GM23338 (cell line): ENCODE data around the gene SHPK. TPM values are rescaled to one million over a fixed set of nuclear protein-coding genes. Genes with fewer than 3 reads are reported as not detected.

ENCODE experiments used
- ATAC-seq: fragments of 200-7000 bp; cut with Tn5 transposase; 3 replicates; pipeline ENCODE4 v1.9.1; 2020
- DNase-seq: peaks from one replicate; pipeline ENCODE4 v3.0.0-alpha.2; 2015; ENCODE audit warnings: low spot score
- H2AFZ ChIP-seq: fragments of 200-600 bp; sonication (generic); 2 replicates; pipeline ENCODE4 v1.8.0; 2016; ENCODE audit warnings: antibody characterized with exemption, mild to moderate bottlenecking, moderate library complexity
- H3F3A ChIP-seq: fragments of 200-600 bp; sonication (generic); replicated peaks from 2 replicates; pipeline ENCODE4 v1.8.0; 2017; ENCODE audit warnings: antibody characterized with exemption, mixed run types, low read depth
- H3K27ac ChIP-seq: fragments of 200-600 bp; sonication (generic); 2 replicates; pipeline ENCODE4 v1.6.1; 2016; ENCODE audit warnings: low read depth
- H3K27me3 ChIP-seq: fragments of 200-600 bp; sonication (generic); 2 replicates; pipeline ENCODE4 v1.8.0; 2016; ENCODE audit warnings: mild to moderate bottlenecking, mixed run types, moderate library complexity; ENCODE audit not compliant: insufficient read depth
- H3K36me3 ChIP-seq: fragments of 200-600 bp; sonication (generic); 2 replicates; pipeline ENCODE4 v1.8.0; 2016; ENCODE audit warnings: mild to moderate bottlenecking; ENCODE audit not compliant: insufficient read depth
- H3K4me1 ChIP-seq: fragments of 200-600 bp; sonication (generic); 2 replicates; pipeline ENCODE4 v1.8.0; 2016; ENCODE audit warnings: mild to moderate bottlenecking, moderate library complexity; ENCODE audit not compliant: insufficient read depth
- H3K4me2 ChIP-seq: fragments of 200-600 bp; sonication (generic); 2 replicates; pipeline ENCODE4 v1.7.1; 2017; ENCODE audit warnings: mixed run types
- H3K4me3 ChIP-seq: fragments of 200-600 bp; sonication (generic); 2 replicates; pipeline ENCODE4 v1.6.1; 2016; ENCODE audit warnings: mixed run types
- H3K79me2 ChIP-seq: fragments of 200-600 bp; sonication (generic); replicated peaks from 2 replicates; pipeline ENCODE4 v1.8.0; 2017; ENCODE audit warnings: mild to moderate bottlenecking; ENCODE audit not compliant: insufficient read depth
- H3K9me2 ChIP-seq: fragments of 200-600 bp; sonication (generic); 2 replicates; pipeline ENCODE4 v1.8.0; 2017; ENCODE audit not compliant: insufficient read depth
- H4K20me1 ChIP-seq: fragments of 200-600 bp; sonication (generic); replicated peaks from 2 replicates; pipeline ENCODE4 v1.8.0; 2017; ENCODE audit warnings: mild to moderate bottlenecking; ENCODE audit not compliant: insufficient read depth
- H3K27ac Mint-ChIP-seq: 2 replicates; pipeline ENCODE4 v1.8.0; 2020; ENCODE audit warnings: inconsistent platforms, mild to moderate bottlenecking, moderate library complexity, mixed read lengths
- H3K27me3 Mint-ChIP-seq: 3 replicates; pipeline ENCODE4 v1.8.0; 2022; ENCODE audit warnings: low read depth, mild to moderate bottlenecking, moderate library complexity, mixed read lengths, inconsistent platforms; ENCODE audit not compliant: insufficient read depth, poor library complexity
- H3K36me3 Mint-ChIP-seq: 3 replicates; pipeline ENCODE4 v1.8.0; 2021; ENCODE audit warnings: low read depth, mild to moderate bottlenecking, inconsistent platforms, moderate library complexity, mixed read lengths
- H3K4me1 Mint-ChIP-seq: 3 replicates; pipeline ENCODE4 v1.8.0; 2020; ENCODE audit warnings: mild to moderate bottlenecking, inconsistent platforms, mixed read lengths
- H3K4me3 Mint-ChIP-seq: 3 replicates; pipeline ENCODE4 v1.8.0; 2021; ENCODE audit warnings: moderate library complexity, mild to moderate bottlenecking, inconsistent platforms, mixed read lengths
- H3K9me3 Mint-ChIP-seq: 3 replicates; pipeline ENCODE4 v1.8.0; 2020; ENCODE audit warnings: moderate library complexity, mild to moderate bottlenecking, inconsistent platforms, mixed read lengths
- CREB1 ChIP-seq: fragments of 250-450 bp; sonication (Bioruptor Pico); IDR thresholded peaks from 2 replicates; pipeline ENCODE4 v1.5.0; 2020; ENCODE audit warnings: low read depth, mild to moderate bottlenecking, moderate library complexity
- ETS1 ChIP-seq: IDR thresholded peaks from 2 replicates; pipeline ENCODE4 v1.6.1; 2016; ENCODE audit warnings: antibody characterized with exemption
- EZH2 ChIP-seq: fragments of 200-600 bp; sonication (generic); IDR thresholded peaks from one replicate; pipeline ENCODE4 v1.8.0; 2017; ENCODE audit warnings: antibody characterized with exemption, mild to moderate bottlenecking, low read depth; ENCODE audit not compliant: unreplicated experiment
- EZH2phosphoT487 ChIP-seq: fragments of 200-600 bp; sonication (generic); IDR thresholded peaks from one replicate; pipeline ENCODE4 v1.8.1; 2018; ENCODE audit warnings: antibody characterized with exemption; ENCODE audit not compliant: unreplicated experiment
- JUNB ChIP-seq: IDR thresholded peaks from one replicate; pipeline ENCODE4 v1.6.1; 2016; ENCODE audit warnings: antibody characterized with exemption; ENCODE audit not compliant: unreplicated experiment
- NANOG ChIP-seq: IDR thresholded peaks from 2 replicates; pipeline ENCODE4 v1.6.1; 2016; ENCODE audit warnings: antibody characterized with exemption, borderline replicate concordance
- POLR2AphosphoS5 ChIP-seq: IDR thresholded peaks from 2 replicates; pipeline ENCODE4 v1.6.1; 2016; ENCODE audit warnings: antibody characterized with exemption, low read depth
- REST ChIP-seq: IDR thresholded peaks from one replicate; pipeline ENCODE4 v1.6.1; 2018; ENCODE audit warnings: antibody characterized with exemption; ENCODE audit not compliant: unreplicated experiment
- STAT1 ChIP-seq: IDR thresholded peaks from one replicate; pipeline ENCODE4 v1.6.1; 2016; ENCODE audit warnings: antibody characterized with exemption; ENCODE audit not compliant: unreplicated experiment
- ZNF331 ChIP-seq: fragments of 250-450 bp; sonication (Bioruptor Pico); IDR thresholded peaks from 2 replicates; pipeline ENCODE4 v1.5.0; 2020; ENCODE audit warnings: low read depth, mild to moderate bottlenecking, moderate library complexity
- ZNF462 ChIP-seq: fragments of 250-450 bp; sonication (Bioruptor Pico); IDR thresholded peaks from 2 replicates; pipeline ENCODE4 v1.5.0; 2020; ENCODE audit warnings: mild to moderate bottlenecking, moderate library complexity
- polyA plus RNA-seq: library from polyadenylated mRNA; unstranded; fragments of >200 nt; fragmentation: Nextera tagmentation; extraction: Ambion mirVana; gene quantifications from 2 replicates; pipeline ENCODE4 v1.2.1, GENCODE V29; 2016
- total RNA-seq: library from RNA; depleted of rRNA; stranded (reverse); fragments of >200 nt; shearing (Covaris generic); gene quantifications from 2 replicates; pipeline ENCODE4 v1.2.3, GENCODE V29; 2014

The SHPK gene
- total and polyA plus RNA-seq, 2 experiments from 2014 or later, result 11.5 to 34.3 TPM

GRCh38 chr17:3590768-3591167 lies 45.3 kb downstream of the SHPK start:
- Mint-ChIP-seq H3K4me1 (no peaks in the 10 kb centered on the region), H3K27ac (no peak overlapping the region), H3K4me3 (no peak overlapping the region), H3K27me3 (peaks cover 4% of the 10 kb centered on the region), H3K36me3 (peaks cover 20% of the 10 kb centered on the region), H3K9me3 (no peaks in the 10 kb centered on the region)
- Histone ChIP-seq H3F3A (no peaks in the 10 kb centered on the region), H3K4me3 (no peak overlapping the region), H3K9me2 (no peaks in the 10 kb centered on the region), H3K27me3 (no peaks in the 10 kb centered on the region), H3K4me1 (no peaks in the 10 kb centered on the region), H2AFZ (no peak overlapping the region), H3K79me2 (no peaks in the 10 kb centered on the region), H3K4me2 (no peak overlapping the region), H4K20me1 (no peaks in the 10 kb centered on the region), H3K36me3 (no peaks in the 10 kb centered on the region), H3K27ac (no peak overlapping the region)
- ATAC-seq (no peak), DNase-seq (no peak)
- TF ChIP-seq STAT1 (no peak), REST (no peak), EZH2phosphoT487 (no peak), ZNF331 (CRISPR knock-in tag) (no peak), JUNB (no peak), POLR2AphosphoS5 (no peak), NANOG (no peak), CREB1 (no peak), ETS1 (no peak), ZNF462 (CRISPR knock-in tag) (no peak), EZH2 (no peak)
